Colon (tissue), 2 donors: Measurements from ENCODE around the gene FRRS1.
"Not testable (repeated sequence)": the region's sequence is repeated elsewhere in the genome, so short reads cannot be mapped to it uniquely, and the experiment has no call there.

ENCODE experiments used
- FAIRE-seq: peaks from 2 replicates; lab custom pipeline; 2012; peaks lifted over from hg19 to GRCh38; lab: Jason Lieb, UNC
- donor health status: control.
- donor health status: control.

Gene FRRS1, protein sequence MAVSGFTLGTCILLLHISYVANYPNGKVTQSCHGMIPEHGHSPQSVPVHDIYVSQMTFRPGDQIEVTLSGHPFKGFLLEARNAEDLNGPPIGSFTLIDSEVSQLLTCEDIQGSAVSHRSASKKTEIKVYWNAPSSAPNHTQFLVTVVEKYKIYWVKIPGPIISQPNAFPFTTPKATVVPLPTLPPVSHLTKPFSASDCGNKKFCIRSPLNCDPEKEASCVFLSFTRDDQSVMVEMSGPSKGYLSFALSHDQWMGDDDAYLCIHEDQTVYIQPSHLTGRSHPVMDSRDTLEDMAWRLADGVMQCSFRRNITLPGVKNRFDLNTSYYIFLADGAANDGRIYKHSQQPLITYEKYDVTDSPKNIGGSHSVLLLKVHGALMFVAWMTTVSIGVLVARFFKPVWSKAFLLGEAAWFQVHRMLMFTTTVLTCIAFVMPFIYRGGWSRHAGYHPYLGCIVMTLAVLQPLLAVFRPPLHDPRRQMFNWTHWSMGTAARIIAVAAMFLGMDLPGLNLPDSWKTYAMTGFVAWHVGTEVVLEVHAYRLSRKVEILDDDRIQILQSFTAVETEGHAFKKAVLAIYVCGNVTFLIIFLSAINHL

DNA sequence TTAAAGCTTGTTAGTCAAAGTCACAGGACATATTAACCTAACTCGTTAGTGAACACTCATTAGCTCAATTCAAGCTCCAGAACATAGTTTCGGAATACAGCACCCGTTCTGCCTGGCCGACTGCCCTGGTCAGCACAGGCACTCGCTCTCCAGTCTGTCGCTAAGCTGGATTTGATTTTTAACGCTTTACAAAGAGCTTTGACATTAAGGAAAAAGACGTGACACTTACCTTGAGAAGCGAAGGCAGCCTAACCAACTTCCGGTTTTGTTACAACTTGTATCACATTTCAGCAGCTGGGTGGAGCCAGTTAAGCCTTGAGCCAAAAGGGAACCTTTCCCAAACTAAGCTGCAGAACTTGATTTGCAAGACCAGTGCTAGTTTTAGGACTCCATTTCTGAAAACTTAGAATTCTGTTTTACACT is at the start of gene FRRS1:
FRRS1 (minus strand) TSS at position 258 of the 423 bp plus-strand sequence. CDS start 17,867 bp downstream, outside the sequence.
- no peak for FAIRE-seq

DNA sequence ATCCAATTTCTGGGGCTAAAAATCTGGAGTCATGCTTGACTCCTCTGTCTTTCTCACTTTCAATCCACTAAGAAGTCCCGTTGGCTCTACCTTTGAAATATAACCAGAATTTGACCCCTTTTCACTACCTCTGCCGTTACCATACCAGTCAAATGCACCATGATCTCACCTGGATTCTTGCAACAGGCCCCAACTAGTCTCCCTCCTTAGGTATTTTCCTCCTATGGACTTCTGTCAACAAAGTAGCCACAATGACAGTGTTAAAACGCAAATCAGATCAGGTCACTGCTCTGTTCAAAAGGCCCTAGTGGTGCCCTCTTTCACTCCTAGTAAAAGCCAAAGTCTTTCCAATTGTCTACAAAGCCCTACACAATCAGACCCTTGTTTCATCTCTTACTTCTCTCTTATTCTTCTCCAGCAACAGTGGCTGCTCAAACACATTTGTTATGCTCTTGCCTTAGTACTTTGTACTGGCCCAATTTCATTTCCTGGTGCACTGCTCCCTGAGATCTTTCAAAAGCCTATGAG is 48.0 kb upstream of the FRRS1 start:
- FAIRE-seq = no peak

DNA sequence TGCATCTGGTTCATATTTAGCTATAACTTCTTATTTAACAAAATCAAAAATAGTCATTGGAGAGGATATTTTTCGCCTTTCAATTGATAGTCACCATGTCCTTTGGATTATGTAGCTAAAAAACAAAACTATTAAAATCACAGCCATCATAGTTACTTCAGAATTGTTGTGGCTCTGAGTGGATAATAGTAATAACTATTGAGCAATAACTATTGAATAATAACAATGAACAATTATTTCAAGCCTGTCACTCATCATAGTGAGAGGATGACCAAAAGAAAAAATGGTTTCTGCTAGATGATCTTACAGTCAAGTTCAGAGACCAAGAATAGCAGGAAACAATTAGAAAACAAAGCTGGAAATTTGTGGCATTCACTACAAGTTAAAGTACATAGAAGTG is 45.3 kb upstream of the FRRS1 start:
- FAIRE-seq = no peak

DNA sequence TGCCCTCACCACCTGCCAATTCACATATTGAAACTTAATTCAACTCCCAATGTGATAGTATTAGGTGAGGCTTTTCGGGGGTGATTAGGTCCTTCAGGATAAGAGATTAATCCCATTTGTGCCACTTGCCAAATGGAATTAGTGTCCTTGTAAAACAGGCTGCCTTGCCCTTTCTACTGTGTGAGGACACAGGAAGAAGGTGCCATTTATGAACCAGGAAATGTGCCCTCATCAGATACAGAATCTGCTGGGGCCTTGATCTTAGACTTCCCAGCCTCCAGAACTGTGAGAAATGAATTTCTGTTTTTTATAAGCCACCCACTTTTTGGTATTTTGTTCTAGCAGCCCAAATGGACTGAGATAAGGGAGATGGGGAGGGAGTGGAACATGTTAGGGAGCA is 44.6 kb upstream of the FRRS1 start:
- FAIRE-seq = no peak

DNA sequence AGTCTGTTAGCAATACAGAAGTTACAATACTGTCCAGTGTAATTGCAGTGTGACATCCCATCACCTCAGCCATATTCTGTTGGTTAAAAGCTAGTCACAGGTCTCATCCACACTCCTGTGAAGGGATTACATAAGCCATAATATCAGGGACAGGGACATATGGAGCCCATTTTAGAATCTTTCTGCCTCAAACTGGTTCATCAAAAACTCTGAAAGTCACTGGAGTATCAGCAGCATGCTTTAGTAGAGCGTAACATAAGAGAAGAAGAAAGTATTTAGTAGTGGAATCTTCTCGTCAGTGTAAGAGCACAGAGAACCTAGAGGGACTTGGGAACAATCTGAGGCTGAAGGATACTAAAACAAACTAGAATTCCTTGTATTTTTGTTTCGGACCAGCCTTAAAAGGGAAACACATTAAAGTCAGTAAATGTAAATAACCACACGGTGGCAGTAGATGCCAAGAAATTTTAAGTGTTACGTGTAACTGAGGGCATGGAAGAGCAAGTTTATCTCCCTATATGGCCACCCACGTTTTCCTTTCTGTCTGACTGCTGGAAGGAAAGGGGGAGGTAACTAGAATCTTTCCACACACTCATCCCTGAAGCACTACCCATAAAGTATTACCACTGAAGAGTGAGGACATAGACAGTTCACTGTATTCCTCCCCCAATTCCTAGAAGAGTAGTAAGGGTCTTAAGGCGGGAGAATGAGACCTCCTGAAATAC is 42.1 kb upstream of the FRRS1 start:
- peak; percentile 72 for FAIRE-seq

DNA sequence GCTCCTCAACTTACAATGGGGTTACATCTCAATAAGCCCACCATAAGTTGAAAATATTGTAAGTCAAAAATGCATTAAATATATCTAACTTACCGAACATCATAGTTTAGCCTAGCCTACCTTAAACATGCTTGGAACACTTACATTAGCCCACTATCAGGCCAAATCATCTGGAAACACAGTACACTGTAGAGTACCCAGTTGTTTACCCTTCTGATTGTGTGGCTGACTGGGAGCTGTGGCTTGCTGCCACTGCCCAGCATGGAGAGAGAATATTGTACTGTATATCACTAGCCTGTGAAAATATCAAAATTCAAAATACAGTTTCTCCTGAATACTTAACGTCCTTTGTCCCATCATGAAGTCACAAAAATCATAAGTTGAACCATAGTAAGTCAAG is 40.4 kb upstream of the FRRS1 start:
- FAIRE-seq = no peak

DNA sequence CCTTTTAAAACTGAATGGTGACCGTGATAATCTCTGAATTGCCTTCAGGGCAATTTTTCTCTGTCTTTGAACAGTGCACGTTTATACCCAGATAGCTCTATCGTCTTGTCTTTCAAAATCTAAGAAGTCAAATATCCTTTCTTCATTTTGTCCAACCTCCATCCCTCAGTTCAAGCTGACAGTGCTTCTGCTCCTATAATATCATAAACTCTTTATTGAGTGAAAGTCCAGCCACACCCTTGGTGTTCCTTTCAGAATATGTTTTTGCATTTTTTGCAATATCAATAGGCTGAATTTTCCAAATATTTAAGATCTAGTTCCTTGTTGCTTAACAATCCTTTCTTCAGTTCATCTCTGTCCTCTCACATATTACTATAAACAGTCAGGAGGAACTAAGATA is 35.1 kb upstream of the FRRS1 start:
- FAIRE-seq = no peak

DNA sequence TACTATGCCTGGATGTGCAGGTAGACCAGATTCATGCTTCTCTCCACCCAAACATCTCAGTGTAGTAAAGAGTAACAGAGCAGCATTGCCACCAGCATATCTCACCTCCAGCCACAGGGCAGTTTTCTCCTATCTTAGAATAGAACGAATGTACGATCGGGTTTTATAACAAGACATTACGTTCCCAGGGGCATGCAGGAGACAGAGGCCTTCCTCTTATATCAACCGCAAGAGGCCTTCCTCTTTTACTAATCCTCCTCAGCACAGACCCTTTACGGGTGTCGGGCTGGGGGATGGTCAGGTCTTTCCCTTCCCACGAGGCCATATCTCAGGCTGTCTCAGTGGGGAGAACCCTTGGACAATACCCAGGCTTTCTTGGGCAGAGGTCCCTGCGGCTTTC is 27.4 kb upstream of the FRRS1 start:
- FAIRE-seq = not testable (repeated sequence)

DNA sequence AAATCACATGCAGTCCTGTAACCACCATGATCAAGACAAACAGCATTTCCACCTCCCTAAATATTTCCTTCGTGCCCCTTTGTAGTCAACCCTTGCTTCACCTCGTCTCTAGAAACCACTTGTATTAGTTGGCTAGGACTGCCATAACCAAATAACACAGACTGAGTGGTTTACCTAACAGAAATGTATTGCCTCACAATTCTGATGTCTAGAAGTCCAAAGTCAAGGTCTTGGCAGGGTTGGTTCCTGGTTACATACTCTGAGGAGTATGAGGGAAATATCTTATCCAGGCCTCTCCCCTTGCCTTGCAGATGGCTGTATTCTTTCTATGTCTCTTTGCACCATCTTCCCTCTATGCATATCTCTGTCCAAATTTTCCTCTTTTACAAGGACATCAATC is 23.3 kb upstream of the FRRS1 start:
- no peak for FAIRE-seq

DNA sequence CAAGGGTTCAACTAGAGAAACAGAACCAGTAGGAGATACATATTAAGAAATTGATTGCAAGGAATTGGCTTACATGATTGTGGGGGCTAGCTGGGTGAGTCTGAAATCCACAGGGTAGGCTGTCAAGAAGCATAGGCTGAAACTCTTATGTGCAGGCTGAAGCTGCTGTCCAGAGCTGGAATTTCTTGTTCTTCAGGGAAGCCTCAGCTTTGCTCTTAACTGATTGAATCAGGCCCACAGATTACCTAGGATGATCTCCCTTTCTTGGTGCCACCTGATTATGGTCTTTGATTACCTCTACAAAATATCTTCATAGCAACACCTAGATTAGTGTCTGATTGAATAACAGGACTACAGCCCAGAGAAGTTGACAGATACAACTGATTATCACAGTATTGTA is 22.5 kb upstream of the FRRS1 start:
- no peak for FAIRE-seq

DNA sequence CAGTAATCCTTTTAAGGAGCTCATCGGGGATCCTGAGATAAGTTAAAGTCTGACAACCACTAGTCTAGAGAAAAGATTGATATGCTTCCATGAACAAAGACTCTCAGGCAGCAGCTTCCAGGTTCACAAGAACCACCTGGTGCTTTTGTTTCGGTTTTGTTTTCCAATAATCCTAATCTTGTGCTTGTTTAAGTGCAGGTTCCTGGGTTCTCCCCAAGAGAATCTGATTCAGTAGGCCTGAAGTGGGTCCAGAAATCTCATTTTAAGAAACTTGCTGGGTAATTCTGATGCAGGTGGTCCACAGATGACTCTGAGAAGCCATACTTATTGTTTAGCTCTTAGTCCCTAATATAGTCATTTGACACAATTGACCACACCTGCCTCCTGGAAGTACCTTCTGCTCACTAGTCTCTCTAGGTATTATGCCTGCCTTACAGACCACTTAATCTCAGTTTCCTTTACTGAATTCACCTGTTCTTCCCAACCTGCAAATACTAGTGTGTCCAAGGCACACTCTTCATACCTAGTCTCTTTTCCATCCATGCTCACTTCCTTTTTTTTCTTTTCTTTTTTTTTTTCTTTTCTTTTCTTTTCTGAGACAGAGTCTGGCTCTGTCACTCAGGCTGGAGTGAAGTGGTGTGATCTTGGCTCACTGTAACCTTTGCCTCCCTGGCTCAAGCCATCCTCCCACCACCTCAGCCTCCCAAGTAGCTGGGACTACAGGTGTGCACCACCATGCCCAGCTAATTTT is 20.5 kb upstream of the FRRS1 start:
- FAIRE-seq = no peak

DNA sequence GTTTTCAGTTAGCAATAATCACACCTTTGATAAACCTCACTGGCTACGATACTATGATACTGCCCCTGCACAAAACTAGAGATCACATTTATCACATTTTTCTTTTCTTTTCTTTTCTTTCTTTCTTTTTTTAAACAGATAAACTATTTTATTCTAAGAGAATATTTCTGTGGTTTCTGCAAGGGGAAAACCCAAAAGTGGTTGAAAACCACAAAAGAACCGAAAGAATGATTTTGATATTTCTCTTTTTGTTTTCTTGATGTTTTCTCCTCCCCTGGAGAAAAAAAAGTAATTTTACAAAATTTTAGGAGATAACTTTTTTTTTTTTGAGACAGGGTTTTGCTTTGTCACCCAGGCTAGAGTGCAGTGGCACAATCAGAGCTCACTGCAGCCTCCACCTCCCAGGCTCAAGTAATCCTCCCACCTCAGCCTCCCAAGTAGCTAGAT is 18.4 kb upstream of the FRRS1 start:
- FAIRE-seq = no peak

DNA sequence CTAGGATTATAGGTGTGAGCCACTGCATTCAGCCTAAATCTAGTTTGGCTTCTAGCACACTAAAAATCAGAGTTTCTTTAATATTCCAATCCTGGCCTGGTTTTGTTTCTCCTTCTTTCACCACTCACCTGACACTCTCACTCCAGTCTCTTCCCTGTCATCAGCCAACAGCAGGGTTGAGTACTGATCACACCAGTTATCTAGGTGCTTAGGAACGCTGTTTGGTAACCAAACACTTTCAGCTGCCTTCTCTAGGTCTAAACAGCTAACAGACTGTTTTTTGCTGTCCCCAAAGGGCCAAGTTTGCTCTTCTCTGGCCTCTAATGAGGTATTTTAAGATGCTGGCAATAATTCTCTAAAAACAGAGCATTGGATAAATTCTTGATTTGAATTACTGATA is 17.7 kb upstream of the FRRS1 start:
- FAIRE-seq = no peak

DNA sequence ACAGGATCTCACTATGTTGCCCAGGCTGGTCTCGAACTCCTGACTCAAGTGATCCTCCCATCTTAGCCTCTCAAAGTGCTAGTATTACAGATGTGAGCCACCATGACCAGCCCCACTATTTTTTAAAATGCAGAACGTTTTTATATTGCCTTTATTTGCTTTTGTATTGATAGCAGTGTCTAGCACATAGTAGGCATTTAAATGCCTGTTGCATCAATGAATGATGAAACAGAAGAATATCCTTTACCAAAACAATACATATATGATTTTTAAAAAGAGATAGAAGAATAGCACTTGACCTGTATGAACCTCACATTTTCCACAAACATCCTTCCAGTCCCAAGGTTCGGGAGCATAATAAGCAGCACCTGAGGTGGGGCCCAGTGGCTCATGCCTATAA is 16.5 kb upstream of the FRRS1 start:
- FAIRE-seq = no peak

DNA sequence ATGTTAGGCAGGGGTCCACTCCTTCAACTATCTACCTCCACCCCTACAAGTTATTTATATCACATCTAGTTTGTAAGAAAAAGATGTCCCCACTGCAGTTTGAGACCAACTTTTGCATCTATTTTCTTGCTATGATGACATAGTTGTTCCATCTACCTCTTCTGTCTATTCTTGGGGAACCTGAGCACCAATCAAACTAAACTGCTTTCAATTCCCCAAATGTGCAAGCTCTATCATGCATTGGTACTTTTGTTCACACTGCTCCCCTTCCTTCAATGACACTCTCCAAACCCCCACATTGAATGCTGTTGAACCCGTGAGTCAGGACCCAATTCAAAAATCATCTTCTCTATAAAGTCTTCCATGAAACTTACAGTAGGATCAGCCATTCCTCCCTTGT is 16.0 kb upstream of the FRRS1 start:
- no peak for FAIRE-seq

DNA sequence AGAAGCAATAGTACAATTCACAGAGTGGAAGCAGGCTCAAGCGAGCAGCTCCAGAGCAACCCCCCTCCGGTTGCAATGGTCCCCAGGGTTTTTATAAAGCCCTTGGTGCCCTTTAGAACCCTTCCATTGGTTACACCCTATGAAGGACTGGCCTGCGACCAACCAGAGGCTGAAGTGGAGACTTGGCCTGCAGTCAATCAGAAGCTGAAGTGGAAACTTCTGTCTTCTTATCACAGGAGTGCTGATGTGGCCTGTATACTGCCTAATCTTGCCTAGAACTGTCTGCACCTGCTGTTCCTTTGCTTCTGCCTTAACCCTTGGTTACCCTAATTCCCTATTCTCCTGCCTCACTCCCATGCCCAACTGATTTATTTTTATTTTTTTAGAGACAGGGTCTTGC is 15.4 kb upstream of the FRRS1 start:
- FAIRE-seq = no peak

DNA sequence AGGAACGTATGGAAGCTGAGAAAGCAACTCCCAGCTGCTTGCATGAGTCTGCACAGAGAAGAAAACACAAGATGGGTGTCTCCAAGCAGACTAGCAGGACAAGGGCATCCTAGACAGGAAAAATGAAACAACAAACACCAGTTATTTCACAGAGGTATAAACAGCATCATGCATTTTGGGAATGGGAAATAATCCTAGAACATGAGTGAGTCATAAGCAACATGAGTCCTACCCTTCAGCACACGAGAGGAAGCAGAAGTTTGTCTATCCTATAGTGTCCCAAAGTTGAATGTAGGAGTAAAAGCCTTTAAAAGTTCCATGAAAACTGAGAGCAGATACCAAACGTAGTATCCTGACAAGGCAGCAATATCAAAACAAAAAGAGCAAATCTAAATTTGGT is 11.3 kb upstream of the FRRS1 start:
- FAIRE-seq = no peak

DNA sequence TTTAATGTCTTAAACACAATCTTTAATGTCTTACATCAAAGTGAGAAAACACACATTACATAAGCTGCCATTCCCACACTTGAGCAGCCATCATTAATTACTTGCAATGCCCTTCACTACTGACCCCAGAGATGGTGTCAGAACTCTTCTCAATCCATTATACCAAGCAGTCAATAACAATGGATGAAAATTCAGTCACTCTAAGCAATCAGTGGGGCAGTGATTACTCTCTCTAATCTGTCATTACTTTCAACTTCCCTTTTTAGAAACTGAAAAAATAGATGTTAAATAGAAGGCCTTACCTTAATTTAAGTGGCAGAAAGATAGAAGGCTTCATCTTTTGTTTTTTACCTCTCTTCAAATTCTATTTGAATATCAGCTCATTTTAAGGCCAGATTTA is 9.7 kb upstream of the FRRS1 start:
- FAIRE-seq = no peak

DNA sequence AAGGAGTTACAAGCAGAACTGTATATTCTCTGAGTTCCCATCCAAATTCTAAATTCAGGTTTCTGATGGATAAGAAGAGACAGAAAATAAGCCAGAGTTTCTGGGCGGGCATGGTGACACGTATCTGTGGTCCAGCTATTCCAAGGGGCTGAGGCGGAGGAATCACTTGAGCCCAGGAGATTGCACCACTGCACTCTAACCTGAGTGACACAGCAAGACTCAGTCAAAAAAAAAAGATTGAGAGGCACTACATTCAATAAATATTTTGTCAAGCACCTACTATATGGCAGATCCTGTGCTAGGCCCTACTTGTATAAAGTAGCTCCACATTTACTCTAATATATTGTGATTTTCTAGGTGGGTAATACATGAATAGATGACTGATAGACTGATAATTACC is 6.4 kb upstream of the FRRS1 start:
- FAIRE-seq = no peak

DNA sequence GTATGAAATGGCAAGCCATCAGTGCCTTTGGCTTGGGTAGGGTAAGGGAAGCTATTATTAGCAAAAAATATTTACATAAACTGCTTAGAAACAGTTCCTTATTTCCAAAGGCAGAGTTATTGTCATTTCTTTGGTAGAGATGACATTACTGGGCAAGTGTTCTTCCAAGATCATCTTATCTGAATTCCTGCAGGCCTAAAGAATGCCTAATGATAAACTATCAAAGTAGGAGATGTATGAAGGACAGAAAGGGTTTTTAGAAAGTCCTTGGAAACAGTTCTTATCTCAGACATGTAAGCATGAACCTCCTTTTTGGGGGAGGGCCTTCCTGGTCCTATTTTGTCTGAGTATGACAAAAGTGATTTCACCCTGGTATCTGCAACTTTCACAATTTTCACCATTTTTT is 5.1 kb upstream of the FRRS1 start:
- no peak for FAIRE-seq

DNA sequence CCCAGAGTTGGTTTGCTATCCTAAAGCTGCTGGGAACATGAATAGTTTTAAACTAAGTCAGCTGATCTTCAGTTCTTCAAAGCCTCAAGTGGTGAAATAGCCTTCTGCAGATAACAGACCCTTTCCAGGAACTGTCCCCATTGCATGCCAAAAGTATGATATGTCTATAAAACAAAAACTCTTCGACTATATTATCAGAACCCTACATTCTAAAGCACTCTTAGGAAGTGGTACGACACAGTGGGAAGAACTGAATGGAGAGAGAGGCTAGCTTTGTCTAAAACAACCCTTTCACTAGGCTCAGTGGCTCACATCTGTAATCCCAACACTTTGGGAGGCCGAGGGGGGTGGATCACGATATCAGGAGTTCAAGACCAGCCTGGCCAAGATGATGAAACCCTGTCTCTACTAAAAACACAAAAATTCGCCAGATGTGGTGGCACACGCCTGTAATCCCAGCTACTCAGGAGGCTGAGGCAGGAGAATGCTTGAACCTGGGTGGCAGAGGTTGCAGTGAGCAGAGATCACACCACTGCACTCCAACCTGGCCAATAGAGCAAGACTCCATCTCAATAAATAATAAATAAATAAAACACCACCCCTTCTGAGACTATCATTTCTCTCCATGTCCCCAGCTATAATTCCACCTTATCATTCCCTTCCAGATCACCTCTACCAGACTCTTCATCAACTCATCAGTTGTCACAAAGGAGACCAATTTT is 2.2 kb upstream of the FRRS1 start:
- FAIRE-seq = no peak

DNA sequence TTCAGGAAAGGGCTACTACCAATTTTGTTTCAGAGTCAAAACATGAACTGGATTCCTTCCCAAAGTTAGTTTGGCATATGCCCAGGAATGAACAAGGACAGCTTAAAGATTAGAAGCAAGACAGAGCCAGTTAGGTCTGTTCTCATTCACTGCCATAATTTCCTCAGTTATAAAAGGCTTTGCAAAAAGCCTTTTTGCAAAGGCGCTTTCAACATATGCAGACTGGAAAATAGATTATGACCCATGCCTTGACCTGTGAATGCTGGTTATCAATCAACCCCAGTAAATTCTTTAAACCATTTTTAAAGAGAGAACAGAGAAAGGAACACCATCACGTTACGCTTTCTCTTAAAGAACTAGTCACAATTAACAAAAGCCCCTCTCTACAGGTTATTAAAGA is 1.7 kb upstream of the FRRS1 start:
- no peak for FAIRE-seq
